CD4-positive, alpha-beta T cell treated with Interleukin-6 for 4 hours (primary cell): Measurements from ENCODE around the gene UFM1.
"Not testable (repeated sequence)": the region's sequence is repeated elsewhere in the genome, so short reads cannot be mapped to it uniquely, and the experiment has no call there.

Experiments
- DNase-seq: peaks from one replicate; pipeline ENCODE4 v3.0.0-alpha.2; 2020; ENCODE audit warnings: mixed read lengths

Gene UFM1

GRCh38 chr13:38366954-38367645, 17.4 kb downstream of the UFM1 start:
- DNase-seq: no peak

- no peak for DNase-seq
Measured at GRCh38 chr13:38369058-38369457, 19.4 kb downstream of the UFM1 start.

GRCh38 chr13:38370096-38370495, 20.4 kb downstream of the UFM1 start:
- not testable (repeated sequence) for DNase-seq

GRCh38 chr13:38372820-38373383, 23.3 kb downstream of the UFM1 start:
- DNase-seq: no peak

- no peak for DNase-seq
Measured at GRCh38 chr13:38376546-38376945, 26.9 kb downstream of the UFM1 start.

- no peak for DNase-seq
Measured at GRCh38 chr13:38381890-38382289, 32.2 kb downstream of the UFM1 start.

- DNase-seq: no peak
Measured at GRCh38 chr13:38382946-38383345, 33.3 kb downstream of the UFM1 start.

GRCh38 chr13:38384171-38384570, 34.5 kb downstream of the UFM1 start:
- no peak for DNase-seq

GRCh38 chr13:38385153-38385891, 35.7 kb downstream of the UFM1 start:
- no peak for DNase-seq

GRCh38 chr13:38386421-38386820, 36.8 kb downstream of the UFM1 start:
- no peak for DNase-seq

- DNase-seq: no peak
Measured at GRCh38 chr13:38391341-38391740, 41.7 kb downstream of the UFM1 start.

- no peak for DNase-seq
Measured at GRCh38 chr13:38394777-38395496, 45.3 kb downstream of the UFM1 start.

GRCh38 chr13:38395497-38395788, 45.8 kb downstream of the UFM1 start:
- DNase-seq: no peak

GRCh38 chr13:38398711-38399493, 49.3 kb downstream of the UFM1 start:
- DNase-seq: no peak

- DNase-seq: no peak
Measured at GRCh38 chr13:38399535-38399934, 49.9 kb downstream of the UFM1 start.

- DNase-seq: no peak
Measured at GRCh38 chr13:38401276-38401675, 51.6 kb downstream of the UFM1 start.

- no peak for DNase-seq
Measured at GRCh38 chr13:38405216-38405615, 55.6 kb downstream of the UFM1 start.

GRCh38 chr13:38409771-38410170, 60.1 kb downstream of the UFM1 start:
- no peak for DNase-seq

- no peak for DNase-seq
Measured at GRCh38 chr13:38412266-38412665, 62.6 kb downstream of the UFM1 start.
